Measurements from ENCODE around the gene OXCT1.

GRCh38 chr5:41851116-41851515, 19.1 kb downstream of the OXCT1 start:
- TF ChIP-seq, protein P1, sequence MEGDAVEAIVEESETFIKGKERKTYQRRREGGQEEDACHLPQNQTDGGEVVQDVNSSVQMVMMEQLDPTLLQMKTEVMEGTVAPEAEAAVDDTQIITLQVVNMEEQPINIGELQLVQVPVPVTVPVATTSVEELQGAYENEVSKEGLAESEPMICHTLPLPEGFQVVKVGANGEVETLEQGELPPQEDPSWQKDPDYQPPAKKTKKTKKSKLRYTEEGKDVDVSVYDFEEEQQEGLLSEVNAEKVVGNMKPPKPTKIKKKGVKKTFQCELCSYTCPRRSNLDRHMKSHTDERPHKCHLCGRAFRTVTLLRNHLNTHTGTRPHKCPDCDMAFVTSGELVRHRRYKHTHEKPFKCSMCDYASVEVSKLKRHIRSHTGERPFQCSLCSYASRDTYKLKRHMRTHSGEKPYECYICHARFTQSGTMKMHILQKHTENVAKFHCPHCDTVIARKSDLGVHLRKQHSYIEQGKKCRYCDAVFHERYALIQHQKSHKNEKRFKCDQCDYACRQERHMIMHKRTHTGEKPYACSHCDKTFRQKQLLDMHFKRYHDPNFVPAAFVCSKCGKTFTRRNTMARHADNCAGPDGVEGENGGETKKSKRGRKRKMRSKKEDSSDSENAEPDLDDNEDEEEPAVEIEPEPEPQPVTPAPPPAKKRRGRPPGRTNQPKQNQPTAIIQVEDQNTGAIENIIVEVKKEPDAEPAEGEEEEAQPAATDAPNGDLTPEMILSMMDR (IDR thresholded peaks at IDR 0.05) = no peak
- no peak for TF ChIP-seq EZH2 (IDR thresholded peaks at IDR 0.05)
